ENCODE data around the gene PSMB7.
A peak's percentile ranks its signal among the peaks of the same experiment; 100 is the strongest.

Gene PSMB7

GRCh38 chr9:124423591-124423990 lies 8.3 kb upstream of the PSMB7 start:
- DNase-seq (ENCODE audit: low read depth): no peak
- H3K4me3 ChIP-seq (ENCODE audit: low read length): no peak overlapping the region
- no peak for TF ChIP-seq CTCF (conservative IDR thresholded peaks at IDR 0.05; ENCODE audit: low read depth, low read length)

DNA sequence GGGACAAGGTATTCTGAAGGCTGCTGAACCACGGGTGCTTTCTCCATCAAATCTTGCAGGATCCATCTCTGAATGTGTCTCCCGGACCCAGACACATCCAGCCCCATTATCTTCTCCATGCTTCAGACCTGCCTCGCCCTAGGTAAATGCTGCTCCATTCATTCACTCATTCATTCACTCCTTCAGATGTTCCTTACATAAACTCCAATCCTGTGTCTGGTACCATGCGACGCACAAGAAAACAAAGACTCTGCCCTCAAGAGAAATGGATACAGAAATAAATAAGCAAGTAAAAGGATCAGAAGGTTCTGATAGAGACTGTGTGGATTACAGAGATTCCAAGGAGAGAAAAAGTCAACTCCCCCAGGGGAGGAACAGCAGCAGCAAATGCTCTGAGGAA lies 7.9 kb upstream of the PSMB7 start:
- H3K4me3 ChIP-seq (ENCODE audit: low read length): no peak overlapping the region
- no peak for DNase-seq (ENCODE audit: low read depth)
- TF ChIP-seq CTCF (conservative IDR thresholded peaks at IDR 0.05; ENCODE audit: low read depth, low read length): no peak

GRCh38 chr9:124420991-124421543 lies 5.8 kb upstream of the PSMB7 start:
- H3K4me3 ChIP-seq (ENCODE audit: low read length): no peak overlapping the region
- no peak for DNase-seq (ENCODE audit: low read depth)
- no peak for TF ChIP-seq CTCF (conservative IDR thresholded peaks at IDR 0.05; ENCODE audit: low read depth, low read length)

DNA sequence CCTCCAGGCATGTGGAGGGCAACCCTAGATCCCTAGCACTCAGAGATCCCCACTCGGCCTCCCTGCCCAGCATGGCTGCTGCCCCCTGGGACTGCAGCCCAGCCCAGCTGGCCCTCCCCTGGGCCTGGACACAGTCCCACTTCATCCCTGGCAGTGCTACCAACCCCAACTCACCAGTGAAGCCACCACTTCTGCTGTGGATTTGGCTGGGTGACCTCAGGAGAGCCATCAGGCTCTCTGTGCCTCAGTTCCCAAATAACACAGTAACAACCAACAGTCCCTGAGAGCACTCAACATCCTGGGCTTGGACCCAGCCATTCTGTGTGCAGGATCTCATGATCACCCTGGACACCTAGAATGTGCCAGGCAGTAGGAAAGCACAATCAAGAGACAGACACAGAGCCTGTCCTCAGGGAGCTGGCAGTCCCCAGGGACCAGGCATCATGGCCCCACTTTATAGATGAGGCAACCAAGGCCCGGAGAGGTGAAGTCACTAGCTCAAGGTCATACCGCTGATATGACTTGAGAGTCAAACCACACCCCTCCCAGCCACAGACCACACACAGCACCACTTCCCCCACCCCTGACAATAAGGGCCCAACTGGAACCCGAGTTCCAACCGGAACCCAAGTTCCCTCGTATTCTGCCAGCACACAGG lies 4.7 kb upstream of the PSMB7 start:
- no peak for TF ChIP-seq CTCF (conservative IDR thresholded peaks at IDR 0.05; ENCODE audit: low read depth, low read length)
- H3K4me3 ChIP-seq (ENCODE audit: low read length): no peak overlapping the region
- no peak for DNase-seq (ENCODE audit: low read depth)

DNA sequence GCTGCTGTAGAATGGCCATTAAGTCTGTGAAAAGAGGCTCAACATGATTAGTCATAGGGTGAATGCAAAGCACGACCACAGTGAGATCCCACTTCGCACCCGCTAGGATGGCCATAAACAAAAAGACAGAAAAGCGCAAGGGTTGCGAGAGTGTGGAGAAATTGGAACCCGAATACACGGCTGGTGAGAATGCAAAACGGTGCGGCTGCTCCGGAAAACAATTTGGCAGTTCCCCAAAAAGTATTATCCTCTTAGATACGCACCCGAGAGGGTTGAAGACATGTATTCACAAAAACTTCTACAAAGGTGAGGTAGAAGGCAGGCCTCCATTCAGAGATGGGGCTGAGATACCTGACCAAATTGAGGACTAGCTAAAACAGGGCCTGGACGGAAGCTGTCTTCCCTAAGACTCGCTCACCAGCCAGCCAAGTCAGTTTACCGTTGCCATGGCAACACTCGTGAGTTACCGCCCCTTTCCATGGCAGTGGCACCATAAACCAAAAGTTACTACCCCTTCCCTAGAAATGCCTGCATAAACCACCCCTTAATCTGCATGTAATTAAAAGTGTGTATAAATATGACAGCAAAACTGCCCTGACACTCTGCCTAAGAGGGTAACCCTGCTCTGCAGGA lies 726 bp upstream of the PSMB7 start:
- peak overlapping the region; percentile 100 for H3K4me3 ChIP-seq (ENCODE audit: low read length)
- TF ChIP-seq CTCF (conservative IDR thresholded peaks at IDR 0.05; ENCODE audit: low read depth, low read length): no peak
- DNase-seq (ENCODE audit: low read depth): no peak

GRCh38 chr9:124414612-124415011 lies 630 bp downstream of the PSMB7 start:
- no peak for DNase-seq (ENCODE audit: low read depth)
- H3K4me3 ChIP-seq (ENCODE audit: low read length): peak overlapping the region; percentile 100
- no peak for TF ChIP-seq CTCF (conservative IDR thresholded peaks at IDR 0.05; ENCODE audit: low read depth, low read length)

GRCh38 chr9:124412228-124412575 lies 3.0 kb downstream of the PSMB7 start:
- H3K4me3 ChIP-seq (ENCODE audit: low read length): no peak overlapping the region
- no peak for TF ChIP-seq CTCF (conservative IDR thresholded peaks at IDR 0.05; ENCODE audit: low read depth, low read length)
- no peak for DNase-seq (ENCODE audit: low read depth)
